ENCODE measurements around the gene TXNRD1. TPM values are rescaled to one million over a fixed set of nuclear protein-coding genes. Genes with fewer than 3 reads are reported as not detected.
A peak's percentile ranks its signal among the peaks of the same experiment; 100 is the strongest.

TXNRD1 gene
- total RNA-seq, 2 donors from 2014 or later: 110 to 129 TPM

DNA sequence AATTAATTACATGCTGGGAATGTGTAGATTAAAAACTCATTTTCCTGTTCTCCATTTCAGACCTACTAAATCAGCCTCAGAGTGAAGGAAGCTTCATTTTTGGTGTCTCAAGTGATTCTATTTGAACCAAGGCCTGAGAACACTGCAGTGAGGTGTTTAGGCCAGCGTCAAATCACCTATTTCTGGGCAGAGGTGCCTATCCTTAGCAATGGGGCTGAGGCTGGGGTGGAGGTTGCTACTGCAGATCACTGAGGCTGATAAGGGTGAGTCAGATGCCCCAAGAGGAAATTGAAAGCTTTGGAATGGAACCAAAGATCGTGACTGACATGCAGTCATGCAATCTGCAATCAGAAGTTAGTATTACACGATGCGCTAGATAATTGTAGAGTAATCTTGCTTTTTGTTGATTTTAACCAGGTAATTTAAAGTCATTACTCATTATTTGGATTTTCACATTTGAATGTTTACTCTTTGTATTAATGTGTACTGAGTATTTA, 4.4 kb downstream of the TXNRD1 start:
- Histone ChIP-seq H3K4me1 (peaks cover 3% of the 10 kb centered on the region), H3K27me3 (no peaks in the 10 kb centered on the region), H3K27ac (peak overlapping the region; percentile 3), H3K36me3 (no peaks in the 10 kb centered on the region), H3K9me3 (no peaks in the 10 kb centered on the region), H3K4me3 (no peak overlapping the region), H3K9ac (ENCODE audit: low read depth in 2 of 2, low read length in 2 of 2) (no peak overlapping the region)
- peak; percentile 53 for DNase-seq
- intact Hi-C loops (cut with DNase I): loop anchor here (5.0 kb wide), 2 partner anchors 77 to 137 kb away; no protein-coding TSS in a partner anchor
- TF ChIP-seq CTCF (IDR thresholded peaks at IDR 0.05): no peak

GRCh38 chr12:104220931-104221330, 5.4 kb downstream of the TXNRD1 start:
- H3K4me3 ChIP-seq: no peak overlapping the region
- H3K9ac ChIP-seq (ENCODE audit: low read depth in 2 of 2, low read length in 2 of 2): no peak overlapping the region
- TF ChIP-seq CTCF (IDR thresholded peaks at IDR 0.05): no peak
- H3K9me3 ChIP-seq: no peaks in the 10 kb centered on the region
- intact Hi-C loops (cut with DNase I): no loop called here
- H3K27me3 ChIP-seq: no peaks in the 10 kb centered on the region
- no peak overlapping the region for H3K27ac ChIP-seq
- DNase-seq: no peak
- no peaks in the 10 kb centered on the region for H3K36me3 ChIP-seq
- H3K4me1 ChIP-seq: peaks cover 3% of the 10 kb centered on the region

GRCh38 chr12:104222976-104223375, 7.4 kb downstream of the TXNRD1 start:
- H3K27me3 ChIP-seq: no peaks in the 10 kb centered on the region
- peaks cover 3% of the 10 kb centered on the region for H3K4me1 ChIP-seq
- no peak for DNase-seq
- H3K36me3 ChIP-seq: no peaks in the 10 kb centered on the region
- no peaks in the 10 kb centered on the region for H3K9me3 ChIP-seq
- TF ChIP-seq CTCF (IDR thresholded peaks at IDR 0.05): no peak
- no peak overlapping the region for H3K27ac ChIP-seq
- no peak overlapping the region for H3K4me3 ChIP-seq
- intact Hi-C loops (cut with DNase I): no loop called here
- H3K9ac ChIP-seq (ENCODE audit: low read depth in 2 of 2, low read length in 2 of 2): no peak overlapping the region

DNA sequence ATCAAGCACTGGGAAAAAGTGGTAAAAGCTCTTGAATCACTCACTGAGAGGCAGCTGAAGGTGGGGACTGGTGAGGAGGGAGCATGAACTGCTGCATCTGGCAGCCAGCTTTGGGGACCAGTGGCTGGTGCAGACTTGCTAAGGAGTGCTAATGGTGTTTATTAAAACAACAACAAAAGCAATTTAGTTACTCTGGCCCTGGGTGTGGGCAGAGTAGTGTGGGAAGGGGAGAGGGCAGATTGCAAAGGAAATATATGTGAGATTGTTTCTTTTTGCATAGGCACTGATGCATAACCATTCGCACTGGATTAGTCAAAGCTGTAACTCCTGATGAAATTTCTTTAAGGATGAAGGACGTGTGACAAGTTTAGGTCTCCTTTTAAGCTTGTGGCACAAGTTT, 8.1 kb downstream of the TXNRD1 start:
- DNase-seq: no peak
- H3K27ac ChIP-seq: no peak overlapping the region
- peaks cover 3% of the 10 kb centered on the region for H3K4me1 ChIP-seq
- TF ChIP-seq CTCF (IDR thresholded peaks at IDR 0.05): no peak
- H3K9me3 ChIP-seq: no peaks in the 10 kb centered on the region
- intact Hi-C loops (cut with DNase I): no loop called here
- no peaks in the 10 kb centered on the region for H3K27me3 ChIP-seq
- no peaks in the 10 kb centered on the region for H3K36me3 ChIP-seq
- H3K9ac ChIP-seq (ENCODE audit: low read depth in 2 of 2, low read length in 2 of 2): no peak overlapping the region
- no peak overlapping the region for H3K4me3 ChIP-seq

DNA sequence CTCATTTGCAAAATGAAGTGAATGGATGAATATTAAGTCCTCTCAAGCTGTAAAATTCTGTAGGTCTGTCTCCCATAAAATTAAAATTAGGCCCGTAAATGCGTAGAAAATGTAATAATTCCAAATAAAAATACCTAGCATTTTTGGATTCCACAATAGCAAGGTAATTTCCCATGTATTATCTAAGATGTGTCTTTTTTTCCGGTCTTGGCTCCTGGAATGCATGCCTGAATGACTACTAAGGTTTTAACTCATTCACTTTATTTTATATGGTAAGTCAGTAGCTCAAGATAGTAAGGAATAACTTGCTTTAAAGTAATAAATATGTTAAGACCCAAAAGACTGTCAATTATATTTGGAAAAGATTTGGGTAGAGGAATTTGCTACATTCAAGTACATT, 11.1 kb downstream of the TXNRD1 start:
- no peak for TF ChIP-seq CTCF (IDR thresholded peaks at IDR 0.05)
- no peaks in the 10 kb centered on the region for H3K9me3 ChIP-seq
- intact Hi-C loops (cut with DNase I): no loop called here
- no peaks in the 10 kb centered on the region for H3K27me3 ChIP-seq
- H3K9ac ChIP-seq (ENCODE audit: low read depth in 2 of 2, low read length in 2 of 2): no peak overlapping the region
- no peak for DNase-seq
- H3K4me3 ChIP-seq: no peak overlapping the region
- H3K4me1 ChIP-seq: no peaks in the 10 kb centered on the region
- H3K36me3 ChIP-seq: no peaks in the 10 kb centered on the region
- no peak overlapping the region for H3K27ac ChIP-seq
